Measurements from ENCODE around the gene CYB561D1. TPM values are rescaled to one million over a fixed set of nuclear protein-coding genes. Genes with fewer than 3 reads are reported as not detected.

Gene CYB561D1
- total and polyA plus RNA-seq, 2 donors (not counting 3 experiments of a cell fraction or from before 2014, with no cell fraction given): 7.2 to 7.3 TPM

- H3K4me2 ChIP-seq (ENCODE audit: insufficient read depth, low read length): no peak overlapping the region
- DNase-seq (ENCODE audit: low read depth, low spot score): no peak
- BruUV-seq (replicated peaks): no TSS peak
- H3K27ac ChIP-seq (ENCODE audit: insufficient read depth, low read depth, low read length): no peak overlapping the region
- H3K27me3 ChIP-seq (ENCODE audit: control insufficient read depth in 2 of 2, insufficient read depth in 2 of 2, low read length in 2 of 2): no peaks in the 10 kb centered on the region
- no peaks in the 10 kb centered on the region for H3K9me1 ChIP-seq (replicated peaks; ENCODE audit: control insufficient read depth, extremely low read depth, insufficient read depth, low read length)
- H2AFZ ChIP-seq (ENCODE audit: low read depth, low read length): no peak overlapping the region
- peaks cover 2% of the 10 kb centered on the region for H3K79me2 ChIP-seq (ENCODE audit: control insufficient read depth, insufficient read depth, low read length)
- no peak for FAIRE-seq
- H3K4me1 ChIP-seq (ENCODE audit: control insufficient read depth, extremely low read depth, insufficient read depth, low read length): peaks cover 22% of the 10 kb centered on the region
- ChIA-PET CTCF (interaction anchor here (2.4 to 23.0 kb wide), 2 partner anchors 14 to 36 kb away, joined by 9 to 955 read pairs; partner anchors contain the start of genes AMIGO1 and GPR61), POLR2A (no interaction called here)
- no peak overlapping the region for H3K9ac ChIP-seq (replicated peaks; ENCODE audit: extremely low read depth, insufficient read depth, low read length)
- dilution Hi-C loops (cut with MboI; ENCODE audit: extremely low pct_ligation_motif_present, low sequenced_read_pairs) (no loop called here), intact Hi-C loops (cut with micrococcal nuclease) (loop anchor here (5.0 kb wide), 2 partner anchors 147 to 247 kb away; partner anchors contain the start of gene GSTM3)
- TF ChIP-seq FOS (IDR thresholded peaks at IDR 0.05; ENCODE audit: borderline replicate concordance, insufficient read depth, low read length): no peak
- no peak for TF ChIP-seq JUN (IDR thresholded peaks at IDR 0.05; ENCODE audit: borderline replicate concordance, insufficient read depth, insufficient read length, low read depth)
- TF ChIP-seq MYC (IDR thresholded peaks at IDR 0.05; ENCODE audit: low read depth, low read length): no peak
- TF ChIP-seq GATA2 (IDR thresholded peaks at IDR 0.05; ENCODE audit: insufficient read depth, insufficient read length, low read depth, low read length): no peak
- no peak for TF ChIP-seq MAX (IDR thresholded peaks at IDR 0.05; ENCODE audit: insufficient read depth, insufficient read length)
- no peak for TF ChIP-seq CTCF (IDR thresholded peaks at IDR 0.05; ENCODE audit: extremely low read depth in 1 of 2, insufficient read depth in 1 of 2, low read depth in 1 of 2, low read length in 2 of 2)
- no peak for TF ChIP-seq POLR2AphosphoS5 (IDR thresholded peaks at IDR 0.05; ENCODE audit: insufficient read depth, low read depth, low read length)
- no peak for TF ChIP-seq EZH2 (IDR thresholded peaks at IDR 0.05; ENCODE audit: borderline replicate concordance, low read depth, low read length, severe bottlenecking)
- H4K20me1 ChIP-seq (replicated peaks; ENCODE audit: control insufficient read depth, extremely low read depth, insufficient read depth, low read length): no peaks in the 10 kb centered on the region
- peaks cover 0 to 7% of the 10 kb centered on the region in 2 experiments for H3K36me3 ChIP-seq (ENCODE audit: control insufficient read depth in 2 of 2, extremely low read depth in 1 of 2, insufficient read depth in 2 of 2, low read length in 2 of 2)
- no peaks in the 10 kb centered on the region for H3K9me3 ChIP-seq (replicated peaks; ENCODE audit: control insufficient read depth, insufficient read depth, low read length)
- no peak overlapping the region for H3K4me3 ChIP-seq (replicated peaks in 1 of 3; ENCODE audit: insufficient read depth in 1 of 3, low read depth in 1 of 3, low read length in 3 of 3)
Measured at GRCh38 chr1:109495738-109496137, 1.8 kb downstream of the CYB561D1 start.

All from endothelial cell of umbilical vein (primary cell).